Activated CD4-positive, CD25-positive, alpha-beta regulatory T cell treated with anti-CD3 and anti-CD28 coated beads, Interleukin-2, amount 50 U/mL, for 16 hours (primary cell): ENCODE results near the gene RIOK3.

ENCODE experiments used
- DNase-seq: peaks from one replicate; pipeline ENCODE4 v3.0.0-alpha.2; 2020; ENCODE audit warnings: low read depth, low spot score

RIOK3 gene

GRCh38 chr18:23529604-23530003 lies 76.5 kb downstream of the RIOK3 start:
- no peak for DNase-seq

GRCh38 chr18:23530195-23530594 lies 77.1 kb downstream of the RIOK3 start:
- no peak for DNase-seq

GRCh38 chr18:23531912-23532311 lies 78.8 kb downstream of the RIOK3 start:
- no peak for DNase-seq
